Heart left ventricle (tissue), 13 donors: ENCODE measurements around the gene THSD7B.

Source experiments
- CTCF ChIP-seq, 12 donors: fragments of 200-600 bp; sonication (generic) in 4 of 12; IDR thresholded peaks; one replicate each; pipeline versions ENCODE4 v1.5.0 to v1.8.0; 2018 to 2022; ENCODE audit warnings: antibody characterized with exemption in 12 of 12, mild to moderate bottlenecking in 5 of 12
- POLR2A ChIP-seq, 2 donors: fragments of 450-650 bp; IDR thresholded peaks; one replicate each; pipeline ENCODE4 v1.6.1; 2017; ENCODE audit warnings: antibody characterized with exemption in 2 of 2, mild to moderate bottlenecking in 2 of 2, moderate library complexity in 2 of 2
- donor health status: ischemic (EF 13 %, LVEDD 7.1; RV severe dilation, severe dysfunction).
- donor health status: DM: no; HTN: yes; CAD: no.
- donor health status: DM: no; HTN: no; CAD: no.
- donor health status: ischemic (EF 25% LVEDD 6.9; RV normal size, moderate dysfunction).
- donor health status: ischemic (EF 25% LVEDD 5.7; RV mildly dilated, moderate dysfunction).
- donor health status: ischemic (EF 35%, LVEDD 5.7; RV mildly dilated, moderate dysfunction).
- donor health status: nonischemic (EF 11% LVEDD 7.7; RV severe dilation, severe dysfunction).
- donor health status: DM: yes; HTN: yes; CAD: no.
- donor health status: PGD.
- donor health status: ischemic (EF 29% LVEDD 5.4; RV normal size, mild dysfunction).
- donor health status: nonischemic (EF 23%, LVEDD 6.1; RV moderate dilation, normal function).

GRCh38 chr2:137291836-137292570, 526.7 kb downstream of the THSD7B start:
- TF ChIP-seq CTCF (IDR thresholded peaks at IDR 0.05), result no peak
- TF ChIP-seq POLR2A (IDR thresholded peaks at IDR 0.05), result no peak
